OCI-LY7 (cell line): Measurements from ENCODE around the gene HEPACAM. TPM values are rescaled to one million over a fixed set of nuclear protein-coding genes. Genes with fewer than 3 reads are reported as not detected.

Experiments used
- BruUV-seq: library from RNA; stranded (reverse); fragments of 400-500 nt; replicated peaks from 2 replicates; lab custom pipeline; 2021; lab: Mats Ljungman, UMichigan
- CTCF ChIA-PET: fragments of 300-600 bp; sonication (Branson Sonifier 250); formaldehyde crosslinking; loops from one replicate; lab custom pipeline; 2022; ENCODE audit warnings: antibody characterized with exemption; ENCODE audit not compliant: unreplicated experiment; lab: Charles Lee
- POLR2A ChIA-PET: fragments of 300-600 bp; sonication (Branson Sonifier 250); formaldehyde crosslinking; loops from one replicate; lab custom pipeline; 2022; ENCODE audit warnings: antibody characterized with exemption; lab: Charles Lee
- DNase-seq: peaks from one replicate; pipeline ENCODE4 v3.0.0-alpha.2; 2015; ENCODE audit warnings: low spot score
- H2AFZ ChIP-seq: fragments of 200-600 bp; sonication (generic), shearing (Covaris generic); 2 replicates; pipeline ENCODE4 v1.6.1; 2014; ENCODE audit warnings: mild to moderate bottlenecking, antibody characterized with exemption, low read length, moderate library complexity
- H3K27ac ChIP-seq: fragments of 200-600 bp; sonication (generic); 2 replicates; pipeline ENCODE4 v1.5.1; 2014; ENCODE audit warnings: mixed run types, low read depth, mild to moderate bottlenecking, moderate library complexity, low read length, inconsistent platforms; ENCODE audit not compliant: poor library complexity, severe bottlenecking
- H3K36me3 ChIP-seq: fragments of 200-600 bp; sonication (generic); 2 replicates; pipeline ENCODE4 v1.6.1; 2014; ENCODE audit warnings: mild to moderate bottlenecking, antibody characterized with exemption, low read length, moderate library complexity, mixed read lengths; ENCODE audit not compliant: insufficient read depth
- H3K4me1 ChIP-seq: fragments of 200-600 bp; sonication (generic); 2 replicates; pipeline ENCODE4 v1.5.1; 2014; ENCODE audit warnings: mild to moderate bottlenecking, low read length; ENCODE audit not compliant: insufficient read depth, poor library complexity, severe bottlenecking
- H3K4me2 ChIP-seq: fragments of 200-600 bp; sonication (generic); 2 replicates; pipeline ENCODE4 v1.6.1; 2014; ENCODE audit warnings: mild to moderate bottlenecking, low read length
- H3K4me3 ChIP-seq: fragments of 200-600 bp; sonication (generic); 2 replicates; pipeline ENCODE4 v1.5.1; 2014; ENCODE audit warnings: mild to moderate bottlenecking, low read depth, low read length; ENCODE audit not compliant: poor library complexity, severe bottlenecking
- H3K79me2 ChIP-seq: fragments of 200-600 bp; sonication (generic); 2 replicates; pipeline ENCODE4 v1.6.1; 2016; ENCODE audit warnings: low read depth, mild to moderate bottlenecking, low read length, moderate library complexity, mixed read lengths; ENCODE audit not compliant: insufficient read depth
- H3K9me2 ChIP-seq: fragments of 200-600 bp; sonication (generic); 2 replicates; pipeline ENCODE4 v1.6.1; 2016; ENCODE audit warnings: mild to moderate bottlenecking, low read length, mixed read lengths; ENCODE audit not compliant: insufficient read depth
- H3K9me3 ChIP-seq: fragments of 200-600 bp; sonication (generic); 2 replicates; pipeline ENCODE4 v1.6.1; 2014; ENCODE audit warnings: mild to moderate bottlenecking, mixed run types, low read length, mixed read lengths
- H4K20me1 ChIP-seq: fragments of 200-600 bp; sonication (generic); 2 replicates; pipeline ENCODE4 v1.6.1; 2014; ENCODE audit warnings: mild to moderate bottlenecking, antibody characterized with exemption, low read length, moderate library complexity, mixed read lengths; ENCODE audit not compliant: insufficient read depth
- CTCF ChIP-seq: fragments of 200-600 bp; sonication (generic); conservative IDR thresholded peaks from 2 replicates; pipeline ENCODE4 v1.5.1; 2014; ENCODE audit warnings: mild to moderate bottlenecking, antibody characterized with exemption, low read length, moderate library complexity, mixed read lengths
- EZH2phosphoT487 ChIP-seq: fragments of 200-600 bp; sonication (generic); IDR thresholded peaks from 2 replicates; pipeline ENCODE4 v1.6.1; 2018; ENCODE audit warnings: low read depth, borderline replicate concordance, mild to moderate bottlenecking, mixed run types, antibody characterized with exemption, low read length, moderate library complexity, mixed read lengths
- intact Hi-C: fragments of 100-400 bp; cut with micrococcal nuclease; formaldehyde crosslinking; loops from one replicate; pipeline ENCODE4 v1.10.0; 2022; ENCODE audit not compliant: unreplicated experiment
- total RNA-seq, 2 experiments: library from RNA; depleted of rRNA in 1 of 2; stranded (reverse); fragments of >200 nt in 1 of 2; shearing (Covaris generic) in 1 of 2; gene quantifications; 2 replicates each; pipeline ENCODE4 v1.2.3, GENCODE V29; 2014 to 2022

The HEPACAM gene
- total RNA-seq, 2 experiments from 2014 or later = not detected

GRCh38 chr11:124953753-124954589 is 18.1 kb upstream of the HEPACAM start, which contains the start of gene CCDC15:
Gene CCDC15, plus strand, starts transcription at chr11:124954202. Its CDS starts 531 bp downstream, at chr11:124954733.
- intact Hi-C loops = loop anchor here (2.0 to 5.0 kb wide), 4 partner anchors 119 to 395 kb away; partner anchors contain the start of genes SIAE, SPA17 and TBRG1
- ChIA-PET CTCF (interaction anchor here (0.6 to 0.8 kb wide), 2 partner anchors 117 to 118 kb away, joined by 3 to 7 read pairs; no protein-coding TSS in a partner anchor), POLR2A (interaction anchor here (0.5 to 3.0 kb wide), 22 partner anchors 9 to 1994 kb away, joined by 3 to 15 read pairs (median 4); partner anchors contain the start of genes SIAE, TBRG1 and TMEM218)
- DNase-seq = peak; percentile 97
- H3K4me2 ChIP-seq = peak within 1 kb of the TSS; percentile 99
- peaks cover 24% of the 10 kb centered on the region for H3K4me1 ChIP-seq
- H2AFZ ChIP-seq = peak within 1 kb of the TSS; percentile 93
- BruUV-seq = TSS peak; percentile 99
- no peaks in the 10 kb centered on the region for H3K36me3 ChIP-seq
- no peaks in the 10 kb centered on the region; the same call in 1 of the 2 replicates for H3K9me3 ChIP-seq
- no peaks in the 10 kb centered on the region for H3K79me2 ChIP-seq
- H3K27ac ChIP-seq = peak within 1 kb of the TSS; percentile 63
- no peaks in the 10 kb centered on the region for H4K20me1 ChIP-seq
- H3K4me3 ChIP-seq = peak within 1 kb of the TSS; percentile 87
- no peaks in the 10 kb centered on the region for H3K9me2 ChIP-seq
- TF ChIP-seq CTCF = no peak
- TF ChIP-seq EZH2phosphoT487 = no peak

GRCh38 chr11:124951341-124951740 is 15.5 kb upstream of the HEPACAM start:
- DNase-seq = no peak
- peaks cover 24% of the 10 kb centered on the region for H3K4me1 ChIP-seq
- intact Hi-C loops = loop anchor here (5.0 kb wide), 1 partner anchor 329 kb away; the partner anchor contains the start of gene TBRG1
- no TSS peak for BruUV-seq
- H4K20me1 ChIP-seq = no peaks in the 10 kb centered on the region
- ChIA-PET CTCF (no interaction called here), POLR2A (no interaction called here)
- no peaks in the 10 kb centered on the region for H3K9me2 ChIP-seq
- no peak overlapping the region for H2AFZ ChIP-seq
- H3K4me2 ChIP-seq = no peak overlapping the region
- no peak overlapping the region for H3K4me3 ChIP-seq
- H3K36me3 ChIP-seq = no peaks in the 10 kb centered on the region
- TF ChIP-seq CTCF (no peak), EZH2phosphoT487 (no peak)
- H3K9me3 ChIP-seq = no peaks in the 10 kb centered on the region; the same call in 1 of the 2 replicates
- H3K27ac ChIP-seq = no peak overlapping the region
- H3K79me2 ChIP-seq = no peaks in the 10 kb centered on the region
